ENCODE measurements around the gene COQ4.

The COQ4 gene

GRCh38 chr9:128309551-128309950, 13.1 kb upstream of the COQ4 start:
- DNase-seq (ENCODE audit: insufficient read length) (no peak), FAIRE-seq (no peak)
- TF ChIP-seq TAF1 (IDR thresholded peaks at IDR 0.05; ENCODE audit: borderline replicate concordance, low read depth, low read length): no peak

DNA sequence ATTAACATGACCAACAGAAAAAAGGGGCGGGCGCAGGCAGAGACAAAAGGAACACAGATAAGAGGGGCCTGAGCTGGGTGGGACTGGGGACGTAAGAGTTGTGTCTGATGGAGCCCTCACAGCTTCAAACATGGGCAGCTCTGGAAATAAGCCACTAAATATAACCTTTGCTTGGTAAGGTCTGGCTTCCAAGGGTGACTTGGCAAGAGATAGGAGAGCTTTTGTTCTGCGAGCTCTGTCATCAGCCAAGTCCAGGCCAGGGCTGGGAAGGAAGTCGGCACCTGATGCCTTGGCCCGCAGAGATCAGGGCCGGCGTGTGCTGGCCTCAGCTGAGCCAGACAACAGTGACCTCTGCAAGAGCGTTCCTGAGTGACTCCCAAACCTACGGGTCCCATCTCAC, 12.2 kb upstream of the COQ4 start:
- no peak for FAIRE-seq
- DNase-seq (ENCODE audit: insufficient read length): no peak

GRCh38 chr9:128314697-128315096, 7.9 kb upstream of the COQ4 start:
- FAIRE-seq: no peak
- DNase-seq (ENCODE audit: insufficient read length): no peak
- no peak for TF ChIP-seq TAF1 (IDR thresholded peaks at IDR 0.05; ENCODE audit: borderline replicate concordance, low read depth, low read length)
- TF ChIP-seq POLR2A (IDR thresholded peaks at IDR 0.05; ENCODE audit: low read depth, low read length): no peak
- no peak for TF ChIP-seq POLR2AphosphoS5 (IDR thresholded peaks at IDR 0.05; ENCODE audit: low read depth, low read length)

More for the DNA sequence above, 12.2 kb upstream of the COQ4 start:
- no peak for TF ChIP-seq TAF1 (IDR thresholded peaks at IDR 0.05; ENCODE audit: borderline replicate concordance, low read depth, low read length)
- TF ChIP-seq POLR2A (IDR thresholded peaks at IDR 0.05; ENCODE audit: low read depth, low read length): no peak
- TF ChIP-seq POLR2AphosphoS5 (IDR thresholded peaks at IDR 0.05; ENCODE audit: low read depth, low read length): no peak

DNA sequence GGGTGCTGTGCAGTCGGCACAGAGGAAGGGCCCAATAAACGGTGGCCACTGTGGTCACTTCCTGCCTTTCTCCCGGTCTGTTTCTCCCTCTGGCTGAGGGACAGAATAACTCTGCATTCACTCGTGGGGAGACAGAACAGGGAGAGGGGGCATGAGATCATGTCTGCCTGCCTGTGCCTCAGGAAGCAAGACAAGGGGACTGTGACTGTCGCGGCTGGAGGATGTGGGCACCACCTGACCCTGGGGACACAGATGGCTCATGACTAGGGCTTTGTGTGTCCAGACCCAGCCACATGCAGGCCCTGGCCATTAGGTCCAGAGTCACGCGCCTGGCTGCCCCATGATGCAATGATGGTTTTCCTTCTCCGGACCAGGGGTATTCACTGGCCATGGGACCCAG, 6.2 kb upstream of the COQ4 start:
- no peak for DNase-seq (ENCODE audit: insufficient read length)
- FAIRE-seq: no peak
- no peak for TF ChIP-seq TAF1 (IDR thresholded peaks at IDR 0.05; ENCODE audit: borderline replicate concordance, low read depth, low read length)
- no peak for TF ChIP-seq POLR2A (IDR thresholded peaks at IDR 0.05; ENCODE audit: low read depth, low read length)
- TF ChIP-seq POLR2AphosphoS5 (IDR thresholded peaks at IDR 0.05; ENCODE audit: low read depth, low read length): no peak

DNA sequence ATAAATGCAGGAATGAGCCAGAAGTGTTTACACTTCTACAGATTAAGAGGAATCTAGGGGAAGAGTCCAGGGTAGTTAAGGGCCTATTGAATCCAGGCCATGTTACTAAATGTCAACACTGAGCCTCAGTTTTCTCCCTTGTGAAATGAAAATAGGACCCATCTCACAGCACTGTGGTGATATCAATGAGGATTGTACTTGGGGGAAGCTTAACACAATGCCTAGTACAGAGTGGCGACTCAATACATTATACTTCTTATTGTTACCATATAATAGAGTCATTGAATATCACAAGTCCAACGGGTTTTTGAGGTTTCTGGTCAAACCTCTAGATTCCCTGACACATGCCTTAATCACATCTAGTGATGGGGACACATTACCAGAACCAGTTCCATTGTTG, 5.0 kb upstream of the COQ4 start:
- FAIRE-seq (no peak), DNase-seq (ENCODE audit: insufficient read length) (no peak)
- TF ChIP-seq POLR2A (IDR thresholded peaks at IDR 0.05; ENCODE audit: low read depth, low read length) (no peak), POLR2AphosphoS5 (IDR thresholded peaks at IDR 0.05; ENCODE audit: low read depth, low read length) (no peak), TAF1 (IDR thresholded peaks at IDR 0.05; ENCODE audit: borderline replicate concordance, low read depth, low read length) (no peak)

- TF ChIP-seq TAF1 (IDR thresholded peaks at IDR 0.05; ENCODE audit: borderline replicate concordance, low read depth, low read length): no peak
- no peak for TF ChIP-seq POLR2A (IDR thresholded peaks at IDR 0.05; ENCODE audit: low read depth, low read length)
- no peak for TF ChIP-seq POLR2AphosphoS5 (IDR thresholded peaks at IDR 0.05; ENCODE audit: low read depth, low read length)
- FAIRE-seq (no peak), DNase-seq (ENCODE audit: insufficient read length) (no peak)
Measured at GRCh38 chr9:128321343-128321742, 1.3 kb upstream of the COQ4 start.

DNA sequence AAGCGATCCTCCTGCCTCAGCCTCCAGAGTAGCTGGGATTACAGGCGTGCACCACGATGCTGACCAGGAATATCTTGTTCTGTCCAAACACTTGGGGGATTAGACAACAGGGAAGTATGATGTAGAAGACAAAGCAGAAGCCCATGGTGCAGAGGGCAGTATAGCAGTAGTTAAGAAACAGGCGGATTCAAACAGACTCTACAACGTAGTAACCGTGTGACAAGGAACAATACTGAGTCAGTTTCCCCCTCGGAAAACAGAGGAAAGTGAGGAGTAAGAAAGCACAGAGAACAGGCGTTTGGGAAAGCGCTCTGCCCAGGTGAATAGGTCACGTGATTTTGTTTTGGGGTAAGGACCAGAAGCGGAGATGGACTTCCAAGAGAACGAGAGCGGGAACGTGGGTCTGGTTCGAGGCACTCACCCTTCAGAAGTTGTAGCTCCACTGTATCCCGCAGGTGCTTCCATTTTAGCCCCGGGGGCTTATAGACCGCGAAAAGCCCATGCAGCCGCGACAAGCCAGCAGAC, 698 bp upstream of the COQ4 start:
- no peak for TF ChIP-seq POLR2A (IDR thresholded peaks at IDR 0.05; ENCODE audit: low read depth, low read length)
- TF ChIP-seq POLR2AphosphoS5 (IDR thresholded peaks at IDR 0.05; ENCODE audit: low read depth, low read length): no peak
- TF ChIP-seq TAF1 (IDR thresholded peaks at IDR 0.05; ENCODE audit: borderline replicate concordance, low read depth, low read length): no peak
- DNase-seq (ENCODE audit: insufficient read length) (no peak), FAIRE-seq (no peak)

- no peak for DNase-seq (ENCODE audit: insufficient read length)
- TF ChIP-seq POLR2AphosphoS5 (IDR thresholded peaks at IDR 0.05; ENCODE audit: low read depth, low read length): no peak
- no peak for TF ChIP-seq POLR2A (IDR thresholded peaks at IDR 0.05; ENCODE audit: low read depth, low read length)
- TF ChIP-seq TAF1 (IDR thresholded peaks at IDR 0.05; ENCODE audit: borderline replicate concordance, low read depth, low read length): no peak
- FAIRE-seq: no peak
Measured at GRCh38 chr9:128323212-128323730, 632 bp downstream of the COQ4 start.

- FAIRE-seq (no peak), DNase-seq (ENCODE audit: insufficient read length) (no peak)
- TF ChIP-seq POLR2AphosphoS5 (IDR thresholded peaks at IDR 0.05; ENCODE audit: low read depth, low read length) (no peak), POLR2A (IDR thresholded peaks at IDR 0.05; ENCODE audit: low read depth, low read length) (no peak), TAF1 (IDR thresholded peaks at IDR 0.05; ENCODE audit: borderline replicate concordance, low read depth, low read length) (no peak)
Measured at GRCh38 chr9:128323791-128324190, 1.2 kb downstream of the COQ4 start.

DNA sequence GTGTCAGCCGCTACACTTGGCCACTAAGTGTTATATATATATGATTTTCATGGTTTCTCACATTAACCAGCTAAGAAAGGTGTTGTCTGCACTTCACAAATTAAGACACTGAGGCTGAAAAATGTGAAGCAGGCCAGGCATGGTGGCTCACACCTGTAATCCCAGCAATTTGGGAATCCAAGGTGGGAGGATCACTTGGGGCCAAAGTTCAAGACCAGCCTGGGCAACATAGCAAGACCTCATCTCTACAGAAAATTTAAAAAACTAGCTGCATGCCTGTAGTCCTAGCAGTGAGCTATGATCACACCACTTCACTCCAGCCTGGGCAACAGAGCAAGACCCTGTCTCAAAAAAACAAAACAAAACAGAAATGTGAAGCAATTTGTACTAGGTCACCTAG, 1.8 kb downstream of the COQ4 start:
- no peak for DNase-seq (ENCODE audit: insufficient read length)
- no peak for FAIRE-seq
- TF ChIP-seq POLR2AphosphoS5 (IDR thresholded peaks at IDR 0.05; ENCODE audit: low read depth, low read length) (no peak), TAF1 (IDR thresholded peaks at IDR 0.05; ENCODE audit: borderline replicate concordance, low read depth, low read length) (no peak), POLR2A (IDR thresholded peaks at IDR 0.05; ENCODE audit: low read depth, low read length) (no peak)

GRCh38 chr9:128325629-128326028, 3.0 kb downstream of the COQ4 start:
- no peak for FAIRE-seq
- no peak for DNase-seq (ENCODE audit: insufficient read length)
- no peak for TF ChIP-seq POLR2AphosphoS5 (IDR thresholded peaks at IDR 0.05; ENCODE audit: low read depth, low read length)
- no peak for TF ChIP-seq TAF1 (IDR thresholded peaks at IDR 0.05; ENCODE audit: borderline replicate concordance, low read depth, low read length)
- TF ChIP-seq POLR2A (IDR thresholded peaks at IDR 0.05; ENCODE audit: low read depth, low read length): no peak

GRCh38 chr9:128333451-128333869, 10.8 kb downstream of the COQ4 start:
- DNase-seq (ENCODE audit: insufficient read length) (no peak), FAIRE-seq (no peak)
- no peak for TF ChIP-seq POLR2AphosphoS5 (IDR thresholded peaks at IDR 0.05; ENCODE audit: low read depth, low read length)
- no peak for TF ChIP-seq POLR2A (IDR thresholded peaks at IDR 0.05; ENCODE audit: low read depth, low read length)
- TF ChIP-seq TAF1 (IDR thresholded peaks at IDR 0.05; ENCODE audit: borderline replicate concordance, low read depth, low read length): no peak

All from GM12892 (cell line).